Stimulated activated CD4-positive, alpha-beta T cell treated with anti-CD3 and anti-CD28 coated beads, Interleukin-2, amount 100 ng/mL, for 24 hours (primary cell): ENCODE results near the gene PHOX2B.

Source experiments
- DNase-seq, 2 donors: peaks; one replicate each; pipeline ENCODE4 v3.0.0-alpha.2; 2020

PHOX2B gene

GRCh38 chr4:41748571-41749475, at the start of gene PHOX2B:
TSS of gene PHOX2B (minus strand) at chr4:41748725. CDS start at chr4:41748610, 115 bp downstream.
- DNase-seq, result no peak

DNA sequence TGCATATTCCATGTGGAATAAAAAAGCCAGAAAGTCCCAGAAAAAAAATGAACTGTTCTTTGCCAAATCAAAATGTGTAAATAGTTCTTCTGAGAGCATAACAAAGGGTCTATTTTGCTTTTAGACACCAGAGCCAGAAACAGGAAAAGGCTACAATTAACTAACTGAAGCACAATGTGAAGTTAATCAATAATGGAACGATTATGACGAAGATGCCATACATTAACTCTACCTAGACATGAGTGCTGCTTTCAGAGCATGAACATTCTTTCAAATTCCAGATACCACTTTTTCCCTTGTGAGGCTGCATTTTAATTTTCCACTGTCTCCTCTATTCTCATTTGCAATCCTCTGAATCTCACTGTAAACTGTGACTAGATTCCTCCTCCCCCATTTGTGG, 48.7 kb upstream of the PHOX2B start:
- no peak for DNase-seq

- DNase-seq, result no peak
Measured at GRCh38 chr4:41796545-41797210, 48.2 kb upstream of the PHOX2B start.

GRCh38 chr4:41795796-41796385, 47.4 kb upstream of the PHOX2B start:
- no peak for DNase-seq

DNA sequence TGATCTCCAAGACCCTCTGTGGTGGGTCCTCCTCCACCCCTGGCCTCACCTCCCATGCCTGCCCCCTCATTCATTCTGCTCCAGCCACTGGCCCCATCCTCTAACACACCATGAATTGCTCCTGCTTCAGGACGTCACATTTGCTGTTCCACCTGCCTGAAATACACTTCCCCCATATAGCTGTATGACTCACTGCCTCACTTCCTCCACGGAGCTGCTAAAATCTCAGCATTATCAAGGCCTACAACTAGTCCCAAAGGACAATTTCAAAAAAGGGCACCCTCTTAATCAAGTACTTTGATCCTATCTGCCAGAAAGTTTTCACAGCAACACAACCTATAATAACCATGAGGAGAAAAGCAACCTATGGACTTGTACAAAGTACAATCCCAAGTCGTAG, 43.6 kb upstream of the PHOX2B start:
- DNase-seq, result no peak

- DNase-seq, result no peak
Measured at GRCh38 chr4:41791557-41791956, 43.0 kb upstream of the PHOX2B start.

DNA sequence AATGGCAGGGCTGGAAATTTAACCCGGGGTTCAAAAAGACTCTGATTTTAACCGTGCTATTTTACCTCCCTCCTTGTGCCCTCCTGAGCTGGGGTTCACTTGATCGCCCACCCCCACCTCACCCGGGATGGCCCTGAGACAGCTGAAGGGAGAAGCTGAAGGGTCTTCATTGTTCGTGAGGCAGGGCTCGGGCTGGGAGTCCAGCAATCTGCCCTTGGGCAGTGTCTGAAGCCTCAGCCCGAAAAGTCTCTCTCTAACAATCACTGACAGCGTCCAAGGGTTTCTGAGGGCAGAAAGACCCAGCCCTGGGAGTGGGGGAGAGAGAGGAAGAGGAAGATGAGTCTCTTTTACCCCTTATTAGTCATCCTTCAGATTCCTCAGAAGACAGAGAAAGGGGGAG, 39.4 kb upstream of the PHOX2B start:
- no peak for DNase-seq

GRCh38 chr4:41785665-41786064, 37.1 kb upstream of the PHOX2B start:
- no peak for DNase-seq

DNA sequence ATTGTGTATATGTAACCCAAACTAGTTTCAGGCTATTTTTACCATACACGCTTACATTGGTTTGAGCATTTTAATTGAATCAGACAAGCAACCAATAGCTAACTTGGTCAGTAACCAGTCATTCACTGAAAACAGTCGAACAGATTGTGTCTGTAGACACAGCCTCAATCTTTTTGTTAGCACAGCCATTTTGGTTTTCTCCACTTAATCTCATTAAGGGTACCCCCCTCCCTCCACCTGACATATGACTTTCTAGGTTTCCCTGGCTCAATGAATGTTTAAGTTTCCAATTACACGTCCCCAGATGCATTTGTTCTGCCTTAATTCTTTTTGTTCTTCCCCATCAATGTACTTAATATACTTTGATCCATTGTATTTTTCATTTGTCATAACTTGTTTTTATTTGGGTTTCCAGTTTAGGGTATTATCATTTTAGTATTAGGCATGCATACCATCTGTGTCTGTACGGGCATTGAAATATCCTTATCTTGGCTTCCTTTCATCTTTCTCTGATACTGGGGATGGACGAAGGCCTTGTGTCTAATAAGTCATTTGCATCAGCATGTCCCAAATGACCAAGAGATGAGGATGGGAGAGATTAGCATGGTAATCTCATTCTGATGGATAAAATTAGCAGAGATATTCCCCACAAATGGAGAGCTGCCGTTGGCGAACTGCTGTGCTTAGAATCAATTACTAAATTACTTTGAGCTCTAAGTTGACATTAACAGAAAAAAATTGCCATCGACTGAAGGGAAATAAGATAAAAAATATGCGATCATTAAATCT, 35.9 kb upstream of the PHOX2B start:
- no peak for DNase-seq

DNA sequence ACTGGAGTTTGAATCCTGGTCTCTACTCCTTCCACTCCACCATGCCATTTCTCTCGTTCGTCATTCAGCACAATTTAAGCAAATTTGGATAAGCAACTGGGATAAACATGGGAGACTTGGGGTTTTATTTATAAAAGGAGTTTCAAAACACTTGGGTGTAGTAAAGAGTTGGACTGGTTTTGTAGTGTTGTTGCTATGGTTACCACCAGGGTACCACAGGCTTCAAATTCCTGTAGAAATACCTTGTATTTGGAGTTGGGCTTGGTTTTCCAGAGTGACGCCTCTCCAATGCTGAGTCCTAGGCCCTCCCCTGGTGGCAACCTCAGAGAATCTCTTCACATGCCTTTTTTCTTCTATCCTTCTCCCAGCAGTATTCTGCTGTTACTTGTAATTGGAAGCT, 27.9 kb upstream of the PHOX2B start:
- DNase-seq, result no peak

- no peak for DNase-seq
Measured at GRCh38 chr4:41763729-41764128, 15.2 kb upstream of the PHOX2B start.

DNA sequence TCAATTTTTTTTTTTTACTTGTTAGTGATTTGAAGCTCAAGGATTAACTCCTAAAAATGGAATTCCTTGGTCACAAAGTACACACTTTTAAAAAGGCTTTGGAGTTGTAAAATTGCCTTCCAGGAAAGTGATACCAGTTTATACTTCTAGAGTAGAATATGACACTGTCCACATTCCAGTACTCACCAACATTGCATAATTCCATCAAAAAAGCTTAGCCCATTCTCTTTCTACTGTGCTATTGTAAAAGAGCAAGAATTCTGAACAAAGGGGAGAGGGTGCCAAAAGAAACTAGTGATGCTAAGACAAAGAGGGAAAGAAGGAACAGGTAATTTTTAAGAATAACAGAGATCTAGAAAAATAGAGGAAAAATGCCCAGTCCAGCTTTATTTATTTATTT, 10.4 kb upstream of the PHOX2B start:
- DNase-seq, result no peak

- no peak for DNase-seq
Measured at GRCh38 chr4:41757521-41758156, 9.1 kb upstream of the PHOX2B start.

DNA sequence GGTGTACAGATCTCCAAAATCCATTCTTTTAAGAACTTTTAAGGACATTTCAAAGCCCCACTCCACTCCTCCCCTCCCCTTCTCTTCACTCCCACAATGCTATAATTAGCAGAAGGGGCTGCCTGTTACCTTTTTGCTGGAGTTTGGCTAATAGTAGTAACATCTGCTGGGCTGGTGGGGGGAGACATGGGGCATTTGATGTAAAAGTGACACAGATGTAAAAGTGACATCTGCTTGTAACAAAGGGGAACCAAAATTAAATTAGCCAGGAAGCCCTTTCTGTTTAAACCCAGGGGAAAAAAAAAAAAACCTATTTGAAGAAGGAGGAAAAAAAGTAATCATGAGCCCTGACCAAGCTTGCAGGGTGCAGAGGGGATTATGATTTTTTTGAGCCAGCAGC, 5.4 kb upstream of the PHOX2B start:
- no peak for DNase-seq

DNA sequence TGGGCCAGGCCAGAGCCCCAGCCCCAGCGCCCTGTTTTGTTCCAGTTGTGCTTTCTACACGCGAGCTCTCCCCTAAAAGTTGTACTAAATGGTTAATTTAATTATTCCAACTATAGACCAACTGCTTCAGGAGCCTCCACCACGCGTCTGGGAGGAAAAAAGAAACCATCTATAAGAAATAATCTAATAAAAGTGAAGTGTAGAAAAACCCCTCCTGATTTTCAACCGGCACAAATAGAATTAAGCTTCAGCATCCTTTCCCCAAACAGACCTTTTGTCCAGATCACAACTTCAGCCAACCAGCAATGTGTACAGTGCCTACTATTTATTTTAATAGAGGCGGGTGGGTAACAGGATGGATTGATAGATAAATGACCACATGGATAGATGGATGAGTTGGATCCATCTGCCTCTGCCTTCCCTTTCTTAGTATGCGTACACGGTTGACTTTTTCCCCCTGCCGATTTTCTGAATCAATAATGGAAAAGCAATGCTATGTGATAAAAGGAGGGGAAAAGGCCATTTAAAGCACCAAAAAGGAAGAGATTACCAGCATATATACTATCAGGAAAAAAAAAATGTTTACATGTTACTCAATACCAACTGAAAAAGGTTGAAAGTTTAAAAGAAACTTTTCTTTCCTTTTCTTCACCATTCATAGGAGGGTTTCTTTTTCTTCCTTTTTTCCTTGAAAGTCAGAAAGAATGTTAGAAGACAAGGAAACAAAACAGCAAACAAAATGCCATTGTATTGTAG, 3.7 kb upstream of the PHOX2B start:
- DNase-seq, result no peak

GRCh38 chr4:41751449-41752061, 3.0 kb upstream of the PHOX2B start:
- no peak for DNase-seq

DNA sequence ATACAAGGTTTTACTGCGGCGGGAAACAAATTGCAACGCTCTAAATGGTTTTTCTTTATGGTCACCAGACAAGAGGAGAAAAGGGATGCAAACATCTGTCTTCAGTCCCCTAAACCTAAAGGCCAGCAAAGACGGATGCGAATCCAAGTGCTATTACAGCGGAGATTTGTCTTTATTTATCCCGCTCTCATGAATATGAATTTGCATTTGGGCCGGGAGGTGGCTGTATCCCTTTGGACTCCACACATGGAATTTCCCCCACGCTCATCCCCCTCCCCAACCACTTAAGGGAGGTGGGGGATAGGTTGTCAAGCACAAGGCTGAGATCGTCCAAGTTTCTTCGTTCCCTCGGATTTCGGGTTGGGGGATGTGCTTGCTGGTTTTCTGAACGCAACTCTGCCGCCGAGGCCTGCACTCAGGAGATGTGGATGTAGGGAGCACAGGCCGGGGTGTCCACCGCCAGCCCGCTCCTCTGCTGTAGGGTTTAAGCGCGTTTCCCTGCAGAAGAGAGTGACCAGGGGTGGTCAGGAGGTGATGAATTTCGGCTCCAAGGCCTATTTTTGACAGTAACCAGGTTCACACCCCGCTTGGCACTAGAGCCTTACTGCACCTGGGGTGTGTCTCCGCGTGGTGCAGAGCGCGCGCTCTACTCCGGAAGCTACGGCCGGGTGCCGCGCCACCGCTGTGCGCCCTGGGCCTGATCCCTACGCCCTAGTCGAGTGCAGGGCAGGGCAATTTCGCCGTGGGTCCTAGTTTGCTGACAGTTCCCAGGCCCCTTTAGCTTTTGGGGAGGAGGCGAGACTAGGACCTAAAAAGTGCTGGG, 2.3 kb upstream of the PHOX2B start:
- no peak for DNase-seq

GRCh38 chr4:41750121-41750625, 1.6 kb upstream of the PHOX2B start:
- no peak for DNase-seq

GRCh38 chr4:41749631-41750039, 1.1 kb upstream of the PHOX2B start:
- DNase-seq, result no peak

DNA sequence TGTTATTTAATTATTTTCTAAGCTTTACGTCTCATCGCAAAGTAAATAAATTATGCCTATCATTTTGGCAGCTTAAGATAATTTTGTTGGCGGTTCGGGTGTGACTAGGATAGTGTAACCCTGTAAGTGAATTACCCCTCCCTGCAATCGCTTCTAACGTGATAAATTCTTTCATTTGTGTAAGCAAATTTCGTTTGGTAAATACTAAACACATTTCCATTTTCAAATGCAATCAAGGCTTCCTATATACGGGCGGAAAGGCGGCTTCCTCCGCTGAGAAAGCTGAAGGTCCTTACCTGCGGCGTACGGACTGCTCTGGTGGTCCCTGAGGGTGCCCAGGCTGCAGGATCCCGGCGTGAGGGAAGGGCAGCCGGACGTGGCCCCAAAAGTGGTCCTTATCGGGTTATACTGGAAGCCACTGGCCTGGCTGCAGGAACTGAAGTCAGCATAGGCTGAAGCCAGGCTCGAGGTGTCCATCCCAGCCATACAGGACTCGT, 403 bp downstream of the PHOX2B start:
- DNase-seq, result no peak
